T-helper 17 cell (primary cell): ENCODE data around the gene SLC9A5. TPM values are rescaled to one million over a fixed set of nuclear protein-coding genes. Genes with fewer than 3 reads are reported as not detected.

Experiments used
- ATAC-seq: fragments of 150-1000 bp; cut with Tn5 transposase; 2 replicates; pipeline ENCODE4 v1.10.0; 2021; ENCODE audit warnings: mild to moderate bottlenecking, moderate library complexity
- DNase-seq, 3 donors: peaks; one replicate each; pipeline versions ENCODE4 v3.0.0 to v3.0.0-alpha.2; 2020 to 2021
- H3K9me3 ChIP-seq: one replicate; pipeline ENCODE4 v1.7.0; 2013; ENCODE audit warnings: low read length, mild to moderate bottlenecking; ENCODE audit not compliant: control insufficient read depth, poor library complexity, severe bottlenecking
- H3K27ac Mint-ChIP-seq: one replicate; pipeline ENCODE4 v1.8.0; 2022; ENCODE audit warnings: mild to moderate bottlenecking, moderate library complexity, mixed read lengths
- H3K27me3 Mint-ChIP-seq: one replicate; pipeline ENCODE4 v1.8.0; 2022; ENCODE audit warnings: mixed read lengths
- H3K36me3 Mint-ChIP-seq: one replicate; pipeline ENCODE4 v1.8.0; 2022; ENCODE audit warnings: low read depth, mixed read lengths
- H3K4me1 Mint-ChIP-seq: one replicate; pipeline ENCODE4 v1.8.0; 2022; ENCODE audit warnings: mild to moderate bottlenecking, mixed read lengths
- H3K4me3 Mint-ChIP-seq: one replicate; pipeline ENCODE4 v1.8.0; 2022; ENCODE audit warnings: mild to moderate bottlenecking, moderate library complexity, mixed read lengths
- total RNA-seq, 4 donors: library from RNA in 2 of 4; stranded (reverse) in 2 of 4; gene quantifications; one replicate each; pipeline ENCODE4 v1.2.3 and lab custom pipeline; 2022 to 2026

SLC9A5 gene, protein sequence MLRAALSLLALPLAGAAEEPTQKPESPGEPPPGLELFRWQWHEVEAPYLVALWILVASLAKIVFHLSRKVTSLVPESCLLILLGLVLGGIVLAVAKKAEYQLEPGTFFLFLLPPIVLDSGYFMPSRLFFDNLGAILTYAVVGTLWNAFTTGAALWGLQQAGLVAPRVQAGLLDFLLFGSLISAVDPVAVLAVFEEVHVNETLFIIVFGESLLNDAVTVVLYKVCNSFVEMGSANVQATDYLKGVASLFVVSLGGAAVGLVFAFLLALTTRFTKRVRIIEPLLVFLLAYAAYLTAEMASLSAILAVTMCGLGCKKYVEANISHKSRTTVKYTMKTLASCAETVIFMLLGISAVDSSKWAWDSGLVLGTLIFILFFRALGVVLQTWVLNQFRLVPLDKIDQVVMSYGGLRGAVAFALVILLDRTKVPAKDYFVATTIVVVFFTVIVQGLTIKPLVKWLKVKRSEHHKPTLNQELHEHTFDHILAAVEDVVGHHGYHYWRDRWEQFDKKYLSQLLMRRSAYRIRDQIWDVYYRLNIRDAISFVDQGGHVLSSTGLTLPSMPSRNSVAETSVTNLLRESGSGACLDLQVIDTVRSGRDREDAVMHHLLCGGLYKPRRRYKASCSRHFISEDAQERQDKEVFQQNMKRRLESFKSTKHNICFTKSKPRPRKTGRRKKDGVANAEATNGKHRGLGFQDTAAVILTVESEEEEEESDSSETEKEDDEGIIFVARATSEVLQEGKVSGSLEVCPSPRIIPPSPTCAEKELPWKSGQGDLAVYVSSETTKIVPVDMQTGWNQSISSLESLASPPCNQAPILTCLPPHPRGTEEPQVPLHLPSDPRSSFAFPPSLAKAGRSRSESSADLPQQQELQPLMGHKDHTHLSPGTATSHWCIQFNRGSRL
- 1 to 10 TPM; 1.3 to 1.4 TPM for total RNA-seq
- 2.4 to 3.0 reads per million in 2 donors for total RNA-seq (lab: John Stamatoyannopoulos, UW)

DNA sequence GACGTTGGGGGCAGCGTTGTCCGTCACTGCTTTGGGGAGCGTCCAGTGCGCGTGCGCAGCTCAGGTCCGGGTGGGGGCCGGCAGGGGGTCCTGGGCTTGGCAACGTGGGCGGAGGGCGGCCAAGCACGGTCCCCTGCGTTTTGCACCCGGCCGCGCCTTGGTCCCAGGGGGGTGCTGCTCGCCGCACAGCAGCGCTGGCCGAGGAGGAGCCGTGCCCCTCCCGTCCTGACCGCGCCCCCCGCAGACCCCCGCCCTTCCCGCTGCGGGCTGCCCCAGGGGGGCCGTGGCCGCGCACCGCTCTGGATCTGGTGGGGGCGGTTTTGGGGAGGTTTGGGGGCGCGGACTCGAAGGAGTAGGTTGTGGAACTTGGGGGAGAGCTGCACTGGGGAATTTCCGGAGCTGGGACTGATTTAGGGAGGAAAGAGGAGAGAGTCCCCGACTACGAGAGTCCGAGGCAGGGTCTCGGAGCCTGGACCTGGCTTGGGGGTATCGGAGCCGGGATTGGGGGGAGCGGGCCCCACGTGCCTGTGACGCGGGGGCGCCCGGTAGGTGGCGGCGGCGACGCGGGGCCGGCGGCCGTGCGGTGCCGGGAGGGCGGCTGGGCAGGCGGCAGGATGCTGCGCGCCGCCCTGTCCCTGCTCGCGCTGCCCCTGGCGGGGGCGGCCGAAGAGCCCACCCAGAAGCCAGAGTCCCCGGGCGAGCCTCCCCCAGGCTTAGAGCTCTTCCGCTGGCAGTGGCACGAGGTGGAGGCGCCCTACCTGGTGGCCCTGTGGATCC, at the start of gene SLC9A5:
TSS of gene SLC9A5 (plus strand) at position 579 of the 777 bp plus-strand sequence. CDS start at position 615, 36 bp downstream.
- no peaks in the 10 kb centered on the region for H3K9me3 ChIP-seq
- peak within 1 kb of the TSS; percentile 93 for H3K4me3 Mint-ChIP-seq
- DNase-seq (peak in 2 of 3 donors; percentile 22 to 26), ATAC-seq (no peak)
- H3K27me3 Mint-ChIP-seq: peaks cover 12% of the 10 kb centered on the region
- H3K4me1 Mint-ChIP-seq: peaks cover 37% of the 10 kb centered on the region
- H3K36me3 Mint-ChIP-seq: peaks cover 2% of the 10 kb centered on the region
- peak within 1 kb of the TSS; percentile 95 for H3K27ac Mint-ChIP-seq

DNA sequence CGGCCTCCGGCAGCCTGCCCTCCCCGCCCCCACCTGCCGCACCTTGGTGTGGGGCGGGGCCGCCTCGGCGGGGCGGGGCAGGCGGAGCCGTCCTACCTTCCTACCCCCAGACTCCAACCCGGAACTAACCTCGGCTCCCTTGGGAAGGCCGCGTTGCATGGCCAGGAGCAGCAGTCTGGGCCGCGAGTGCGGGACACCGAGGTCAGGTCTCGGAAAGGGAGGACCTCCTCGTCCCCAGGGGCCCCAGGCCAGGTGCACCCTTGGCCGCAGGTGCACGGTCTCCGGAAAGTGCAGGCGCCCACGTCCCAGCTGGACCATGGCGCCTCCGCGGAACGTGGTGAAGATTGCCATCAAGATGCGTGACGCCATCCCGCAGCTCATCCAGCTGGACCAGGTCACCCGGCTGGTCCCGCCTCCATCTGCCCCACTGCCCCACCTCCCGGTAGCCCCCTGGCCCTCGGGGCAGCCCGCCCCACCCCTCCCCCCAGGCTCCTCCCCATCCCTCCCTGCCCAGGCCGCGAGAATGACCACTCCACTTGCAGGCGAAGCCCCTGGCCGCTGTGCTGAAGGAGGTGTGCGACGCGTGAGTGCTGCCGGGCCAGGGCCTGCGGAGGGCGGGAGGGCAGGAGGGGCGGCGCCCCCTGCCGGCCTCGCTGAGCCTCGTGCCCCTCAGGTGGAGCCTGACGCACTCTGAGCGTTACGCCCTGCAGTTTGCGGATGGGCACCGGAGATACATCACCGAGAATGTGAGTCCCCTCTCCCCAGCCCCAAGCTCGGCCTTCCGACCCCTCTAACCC, 49.6 kb upstream of the SLC9A5 start, which contains the start of gene ELMO3:
TSS of gene ELMO3 (plus strand) at position 121 of the 797 bp plus-strand sequence. CDS start at position 317, 196 bp downstream.
- no peaks in the 10 kb centered on the region for H3K27me3 Mint-ChIP-seq
- H3K9me3 ChIP-seq: no peaks in the 10 kb centered on the region
- peaks cover 16% of the 10 kb centered on the region for H3K4me1 Mint-ChIP-seq
- ATAC-seq (peak; percentile 11), DNase-seq (no peak)
- peak within 1 kb of the TSS; percentile 47 for H3K27ac Mint-ChIP-seq
- no peak within 1 kb of the TSS for H3K4me3 Mint-ChIP-seq
- H3K36me3 Mint-ChIP-seq: peaks cover 3% of the 10 kb centered on the region

DNA sequence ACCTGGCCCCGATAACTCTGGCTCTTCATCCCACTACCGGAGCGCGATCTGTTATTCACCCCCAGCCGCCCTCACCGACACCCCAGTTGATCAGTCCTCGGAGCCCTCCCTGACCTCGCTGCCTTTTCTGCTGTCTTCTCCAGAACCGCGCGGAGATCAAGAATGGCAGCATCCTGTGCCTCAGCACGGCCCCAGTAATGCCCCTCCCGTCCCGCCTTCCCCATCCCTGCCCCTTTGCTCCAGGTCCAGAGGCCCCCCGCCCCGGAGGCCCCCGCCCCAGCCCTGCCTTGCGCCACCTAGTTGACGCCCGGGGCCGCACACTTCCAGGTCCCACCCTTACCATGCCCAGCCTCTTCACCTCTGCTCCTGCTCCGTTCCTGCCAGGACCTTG, 49.0 kb upstream of the SLC9A5 start:
- H3K36me3 Mint-ChIP-seq: peaks cover 3% of the 10 kb centered on the region
- no peak overlapping the region for H3K4me3 Mint-ChIP-seq
- peaks cover 16% of the 10 kb centered on the region for H3K4me1 Mint-ChIP-seq
- H3K27ac Mint-ChIP-seq: no peak overlapping the region
- H3K9me3 ChIP-seq: no peaks in the 10 kb centered on the region
- ATAC-seq: peak; percentile 5
- no peak for DNase-seq
- H3K27me3 Mint-ChIP-seq: no peaks in the 10 kb centered on the region

DNA sequence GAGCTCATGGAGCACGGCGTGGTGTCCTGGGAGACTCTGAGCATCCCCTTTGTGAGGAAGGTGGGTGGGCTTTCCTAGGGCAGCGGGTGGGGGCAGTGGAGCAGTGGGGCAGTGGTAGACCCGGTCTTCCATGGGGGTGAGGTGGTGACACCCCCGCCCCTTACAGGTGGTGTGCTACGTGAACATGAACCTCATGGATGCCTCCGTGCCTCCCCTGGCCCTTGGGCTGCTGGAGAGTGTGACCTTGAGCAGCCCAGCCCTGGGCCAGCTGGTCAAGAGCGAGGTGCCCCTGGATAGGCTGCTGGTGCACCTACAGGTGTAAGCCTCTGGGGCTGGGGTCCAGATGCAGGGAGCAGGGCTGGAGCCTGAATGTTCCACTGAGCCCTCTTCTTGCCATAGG, 48.3 kb upstream of the SLC9A5 start:
- H3K4me3 Mint-ChIP-seq: no peak overlapping the region
- H3K36me3 Mint-ChIP-seq: peaks cover 3% of the 10 kb centered on the region
- no peaks in the 10 kb centered on the region for H3K9me3 ChIP-seq
- ATAC-seq: no peak
- H3K4me1 Mint-ChIP-seq: peaks cover 16% of the 10 kb centered on the region
- no peaks in the 10 kb centered on the region for H3K27me3 Mint-ChIP-seq
- no peak overlapping the region for H3K27ac Mint-ChIP-seq
- no peak for DNase-seq

DNA sequence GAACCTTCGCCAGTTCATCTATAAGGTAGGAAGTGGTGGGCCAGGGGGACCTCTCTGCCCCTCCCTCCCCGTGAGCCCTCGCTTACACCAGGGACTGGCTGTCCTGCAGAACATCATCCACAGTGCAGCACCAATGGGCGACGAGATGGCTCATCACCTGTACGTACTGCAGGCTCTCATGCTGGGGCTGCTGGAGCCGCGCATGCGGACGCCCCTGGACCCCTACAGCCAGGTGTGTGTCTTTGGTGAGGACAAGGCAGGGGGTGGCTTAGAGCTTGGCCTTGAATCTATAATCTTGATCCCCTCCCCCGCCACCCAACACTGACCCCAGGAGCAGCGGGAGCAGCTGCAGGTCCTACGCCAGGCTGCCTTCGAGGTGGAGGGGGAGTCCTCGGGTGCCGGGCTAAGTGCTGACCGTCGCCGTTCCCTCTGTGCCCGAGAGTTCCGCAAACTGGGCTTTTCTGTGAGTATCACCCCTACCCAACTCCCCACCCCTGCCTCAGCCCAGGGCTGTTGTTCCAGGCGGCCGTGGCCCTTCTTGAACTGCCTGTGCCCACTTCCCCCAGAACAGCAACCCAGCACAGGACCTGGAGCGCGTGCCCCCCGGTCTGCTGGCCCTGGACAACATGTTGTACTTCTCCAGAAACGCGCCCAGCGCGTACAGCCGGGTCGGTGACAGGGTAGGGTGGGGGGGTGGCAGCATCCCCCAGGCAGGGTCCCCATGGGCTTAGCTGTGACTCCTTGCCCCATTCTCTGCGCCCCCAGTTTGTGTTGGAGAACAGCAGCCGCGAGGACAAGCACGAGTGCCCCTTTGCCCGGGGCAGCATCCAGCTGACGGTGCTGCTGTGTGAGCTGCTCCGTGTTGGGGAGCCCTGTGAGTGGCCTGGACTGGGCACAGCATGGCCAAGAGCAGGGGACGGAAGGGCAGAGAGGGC, 47.1 kb upstream of the SLC9A5 start:
- Mint-ChIP-seq H3K4me3 (no peak overlapping the region), H3K27me3 (no peaks in the 10 kb centered on the region), H3K4me1 (peaks cover 6% of the 10 kb centered on the region), H3K36me3 (no peaks in the 10 kb centered on the region), H3K27ac (no peak overlapping the region)
- DNase-seq (no peak), ATAC-seq (no peak)
- no peaks in the 10 kb centered on the region for H3K9me3 ChIP-seq

DNA sequence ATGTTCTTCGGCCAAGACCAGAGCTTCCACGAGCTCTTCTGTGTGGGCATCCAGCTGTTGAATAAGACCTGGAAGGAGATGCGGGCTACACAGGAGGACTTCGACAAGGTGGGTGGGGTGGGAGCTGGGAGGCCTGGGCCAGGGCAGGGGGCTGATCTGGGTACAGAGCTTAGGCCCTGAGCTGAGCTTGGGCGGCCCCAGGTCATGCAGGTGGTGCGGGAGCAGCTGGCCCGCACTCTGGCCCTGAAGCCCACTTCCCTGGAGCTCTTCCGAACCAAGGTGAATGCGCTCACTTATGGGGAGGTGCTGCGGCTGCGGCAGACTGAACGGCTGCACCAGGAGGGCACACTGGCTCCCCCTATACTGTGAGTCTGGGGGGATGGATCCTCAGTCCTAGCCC, 46.4 kb upstream of the SLC9A5 start:
- H3K27me3 Mint-ChIP-seq: no peaks in the 10 kb centered on the region
- no peaks in the 10 kb centered on the region for H3K36me3 Mint-ChIP-seq
- DNase-seq: no peak
- ATAC-seq: no peak
- peaks cover 4% of the 10 kb centered on the region for H3K4me1 Mint-ChIP-seq
- no peak overlapping the region for H3K27ac Mint-ChIP-seq
- H3K4me3 Mint-ChIP-seq: no peak overlapping the region
- no peaks in the 10 kb centered on the region for H3K9me3 ChIP-seq

DNA sequence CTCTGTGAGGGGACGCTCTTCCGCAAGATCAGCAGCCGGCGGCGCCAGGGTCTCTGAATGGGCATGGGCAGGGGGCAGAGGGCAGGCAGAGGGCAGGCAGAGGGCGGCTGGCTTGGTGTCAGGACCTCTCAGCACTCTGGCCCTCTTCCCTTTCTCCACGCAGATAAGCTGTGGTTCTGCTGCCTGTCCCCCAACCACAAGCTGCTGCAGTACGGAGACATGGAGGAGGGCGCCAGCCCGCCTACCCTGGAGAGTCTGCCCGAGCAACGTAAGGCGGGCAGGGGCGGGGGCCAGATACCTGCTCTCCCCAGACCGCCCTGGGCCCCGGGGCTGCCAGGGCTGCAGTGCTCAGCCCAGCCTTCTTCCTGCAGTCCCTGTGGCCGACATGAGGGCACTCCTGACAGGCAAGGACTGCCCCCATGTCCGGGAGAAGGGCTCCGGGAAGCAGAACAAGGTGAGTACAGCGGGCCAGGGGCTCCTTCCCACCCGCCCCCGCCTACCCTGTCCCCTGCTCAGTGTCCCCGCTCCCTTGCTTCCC, 45.8 kb upstream of the SLC9A5 start:
- H3K4me1 Mint-ChIP-seq: peaks cover 4% of the 10 kb centered on the region
- ATAC-seq (no peak), DNase-seq (no peak)
- H3K36me3 Mint-ChIP-seq: no peaks in the 10 kb centered on the region
- no peaks in the 10 kb centered on the region for H3K27me3 Mint-ChIP-seq
- H3K9me3 ChIP-seq: no peaks in the 10 kb centered on the region
- no peak overlapping the region for H3K4me3 Mint-ChIP-seq
- no peak overlapping the region for H3K27ac Mint-ChIP-seq

DNA sequence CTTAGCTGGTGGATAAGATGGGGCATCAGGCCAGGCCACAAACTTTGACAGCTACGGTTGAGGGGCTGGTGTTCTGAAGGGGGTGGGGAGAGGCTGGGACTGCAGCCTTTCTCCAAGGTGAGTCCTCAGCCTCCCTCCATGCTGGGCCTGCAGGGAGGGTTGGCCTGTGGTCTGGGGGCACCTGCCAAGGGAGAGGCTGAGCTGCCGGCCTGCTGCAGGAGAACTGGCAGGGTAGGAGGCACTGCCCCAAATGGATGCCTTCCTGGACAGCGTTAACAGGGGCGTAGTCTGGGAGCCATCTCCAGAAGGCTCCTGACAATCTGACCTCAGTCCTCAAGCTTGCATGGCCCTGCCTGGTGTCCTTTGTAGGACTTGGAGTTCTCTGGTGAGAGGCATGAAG, 44.7 kb upstream of the SLC9A5 start:
- peaks cover 2% of the 10 kb centered on the region for H3K4me1 Mint-ChIP-seq
- no peaks in the 10 kb centered on the region for H3K36me3 Mint-ChIP-seq
- H3K27me3 Mint-ChIP-seq: no peaks in the 10 kb centered on the region
- ATAC-seq: no peak
- H3K4me3 Mint-ChIP-seq: no peak overlapping the region
- no peak for DNase-seq
- H3K9me3 ChIP-seq: no peaks in the 10 kb centered on the region
- H3K27ac Mint-ChIP-seq: no peak overlapping the region

DNA sequence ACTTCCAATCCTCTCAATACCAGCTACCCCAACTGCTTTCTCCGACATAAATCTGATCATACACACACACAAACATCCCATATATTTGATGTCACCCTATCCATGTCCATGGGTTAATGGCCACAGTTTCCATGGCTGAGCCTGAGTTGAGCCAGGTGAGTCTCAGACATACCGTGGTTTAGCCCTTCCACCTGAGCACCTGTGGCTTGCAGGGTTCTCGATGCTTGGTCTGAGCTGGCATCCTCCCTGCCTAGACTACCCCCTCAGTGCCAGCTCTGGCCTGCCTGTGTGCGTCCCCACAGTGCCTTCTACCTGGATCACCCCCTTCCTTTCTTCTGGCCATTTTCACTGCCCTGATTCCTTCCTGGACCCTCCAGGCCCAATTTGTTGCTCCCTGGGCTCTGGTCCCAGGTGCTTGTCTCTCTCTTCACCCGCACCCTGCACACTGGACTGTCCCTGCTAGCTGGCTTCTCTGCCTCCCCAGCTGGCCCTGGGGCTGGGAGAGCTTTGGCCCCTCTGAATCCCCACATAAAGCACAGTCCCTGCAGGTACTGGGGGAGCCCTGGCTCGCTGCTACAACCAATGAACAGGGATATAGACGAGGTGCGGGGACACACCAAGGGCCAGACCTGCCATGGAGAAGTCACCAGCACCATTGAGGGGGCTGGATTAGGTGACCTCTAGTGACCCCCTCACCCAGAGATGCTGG, 42.5 kb upstream of the SLC9A5 start:
- no peaks in the 10 kb centered on the region for H3K36me3 Mint-ChIP-seq
- ATAC-seq (no peak), DNase-seq (no peak)
- no peak overlapping the region for H3K27ac Mint-ChIP-seq
- peaks cover 3% of the 10 kb centered on the region for H3K4me1 Mint-ChIP-seq
- H3K9me3 ChIP-seq: no peaks in the 10 kb centered on the region
- H3K4me3 Mint-ChIP-seq: no peak overlapping the region
- H3K27me3 Mint-ChIP-seq: no peaks in the 10 kb centered on the region

DNA sequence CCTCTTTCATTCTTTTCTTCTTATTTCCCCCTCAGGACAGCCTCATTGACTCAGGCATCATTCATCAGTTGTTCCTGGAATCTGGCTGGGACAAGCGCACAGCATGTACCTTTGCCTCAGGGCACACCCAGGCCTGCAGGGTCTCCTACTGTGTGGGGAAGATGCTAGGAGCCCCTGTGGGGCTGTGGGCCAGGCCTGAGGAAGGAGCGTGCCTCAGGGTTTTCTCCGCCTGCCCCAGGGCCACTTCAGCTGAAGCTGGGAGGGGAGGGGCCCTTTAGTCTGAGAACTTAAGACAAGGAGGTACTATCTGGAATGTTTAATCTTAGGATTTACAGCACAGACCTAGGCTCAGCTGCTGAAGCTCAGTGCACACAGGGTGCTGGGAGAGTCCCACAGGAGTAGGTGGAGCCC, 41.9 kb upstream of the SLC9A5 start:
- Mint-ChIP-seq H3K27me3 (no peaks in the 10 kb centered on the region), H3K4me1 (peaks cover 3% of the 10 kb centered on the region), H3K27ac (no peak overlapping the region), H3K36me3 (no peaks in the 10 kb centered on the region), H3K4me3 (no peak overlapping the region)
- no peaks in the 10 kb centered on the region for H3K9me3 ChIP-seq
- no peak for DNase-seq
- ATAC-seq: no peak
